ENCODE measurements around the gene PSAPL1.

DNA sequence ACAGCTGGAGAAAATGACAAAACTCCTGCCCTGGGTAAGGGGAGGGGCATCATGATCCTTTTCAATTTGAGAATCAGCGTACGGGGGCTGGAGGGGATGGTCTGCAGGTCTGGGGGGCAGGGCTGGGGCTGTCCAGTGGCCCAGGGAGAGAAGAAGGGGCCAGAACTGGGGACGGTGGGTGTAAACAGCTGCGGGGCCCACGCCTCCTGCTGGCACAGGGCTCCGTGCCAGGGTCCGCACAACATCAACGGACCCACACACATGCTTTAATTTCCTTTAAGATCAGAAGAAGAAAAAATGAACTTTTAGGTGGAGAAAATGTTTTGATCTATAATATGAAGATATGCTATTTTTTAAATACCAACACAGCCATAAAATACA is 52.1 kb downstream of the PSAPL1 start:
- TF ChIP-seq POLR2A (IDR thresholded peaks at IDR 0.05; ENCODE audit: control extremely low read depth in 1 of 2, low read depth in 2 of 2, low read length in 2 of 2) (no peak), GTF2F1 (IDR thresholded peaks at IDR 0.05; ENCODE audit: borderline replicate concordance, low read depth, low read length) (no peak)

Measured in H1 (cell line).